ENCODE data around the gene KRT39. TPM values are rescaled to one million over a fixed set of nuclear protein-coding genes. Genes with fewer than 3 reads are reported as not detected.

KRT39 gene
- total RNA-seq, 4 donors from 2014 or later, result not detected

GRCh38 chr17:40967582-40967981 lies 834 bp upstream of the KRT39 start:
- no peak for TF ChIP-seq CTCF (IDR thresholded peaks at IDR 0.05; ENCODE audit: low read depth)

GRCh38 chr17:40963838-40964237 lies 2.9 kb downstream of the KRT39 start:
- no peak for TF ChIP-seq CTCF (IDR thresholded peaks at IDR 0.05; ENCODE audit: low read depth)

GRCh38 chr17:40962059-40962561 lies 4.6 kb downstream of the KRT39 start:
- TF ChIP-seq CTCF (IDR thresholded peaks at IDR 0.05; ENCODE audit: low read depth), result no peak

GRCh38 chr17:40961591-40961990 lies 5.2 kb downstream of the KRT39 start:
- TF ChIP-seq CTCF (IDR thresholded peaks at IDR 0.05; ENCODE audit: low read depth), result no peak

- no peak for TF ChIP-seq CTCF (IDR thresholded peaks at IDR 0.05; ENCODE audit: low read depth)
These were observed 6.6 kb downstream of the KRT39 start for GRCh38 chr17:40960144-40960543.

GRCh38 chr17:40958086-40958953 lies 8.4 kb downstream of the KRT39 start:
- TF ChIP-seq CTCF (IDR thresholded peaks at IDR 0.05; ENCODE audit: low read depth), result no peak

GRCh38 chr17:40956401-40957254 lies 10.1 kb downstream of the KRT39 start:
- TF ChIP-seq CTCF (IDR thresholded peaks at IDR 0.05; ENCODE audit: low read depth), result no peak

All from subcutaneous adipose tissue (tissue), 4 donors.